Pancreas (tissue), 10 donors: ENCODE measurements around the gene RNF169. TPM values are rescaled to one million over a fixed set of nuclear protein-coding genes. Genes with fewer than 3 reads are reported as not detected.

Source experiments
- ATAC-seq, 4 donors: fragments of 200-7000 bp; cut with Tn5 transposase; one replicate each; pipeline versions ENCODE4 v1.8.0 to v1.9.1; 2020; ENCODE audit warnings: mild to moderate bottlenecking in 4 of 4, moderate library complexity in 4 of 4
- DNase-seq, 6 donors: peaks; one replicate each; pipeline ENCODE4 v3.0.0-alpha.2; 2020
- FAIRE-seq: peaks from 2 replicates; lab custom pipeline; 2012; peaks lifted over from hg19 to GRCh38; lab: Jason Lieb, UNC
- H3K27ac ChIP-seq, 4 donors: fragments of 200-600 bp; sonication (generic); 1 replicate in 3 of 4; 2 replicates in 1 of 4; pipeline versions ENCODE4 v1.5.0 to v1.8.0; 2020
- H3K27me3 ChIP-seq, 4 donors: fragments of 200-600 bp; one replicate each; pipeline ENCODE4 v1.8.0; 2021
- H3K36me3 ChIP-seq, 3 donors: fragments of 200-600 bp; sonication (generic) in 1 of 3; one replicate each; pipeline versions ENCODE4 v1.5.0 to v1.8.0; 2020 to 2021
- H3K4me1 ChIP-seq, 3 donors: fragments of 200-600 bp; one replicate each; pipeline ENCODE4 v1.8.0; 2021
- H3K4me3 ChIP-seq, 4 donors: fragments of 200-600 bp; sonication (generic) in 2 of 4; one replicate each; pipeline versions ENCODE4 v1.5.0 to v1.8.0; 2020 to 2021
- H3K9me3 ChIP-seq, 4 donors: fragments of 200-600 bp; one replicate each; pipeline ENCODE4 v1.8.0; 2021
- WGBS, 2 donors: extraction: QIAGEN DNeasy Blood & Tissue Kit; methylation state at CpG; one replicate each; pipeline ENCODE4 v1.1.7; 2013; 5-methylcytosine and 5-hydroxymethylcytosine counted together
- intact Hi-C, 3 donors: fragments of 100-400 bp; cut with DNase I; formaldehyde crosslinking; loops; one replicate each; pipeline versions ENCODE4 v1.11.1 to v1.14.2; 2022
- polyA plus RNA-seq, 2 donors: library from polyadenylated mRNA; stranded (reverse); fragments of 200-250 nt; gene quantifications; one replicate each; pipeline ENCODE4 v1.2.3, GENCODE V29; 2013
- total RNA-seq, 6 donors: library from RNA; stranded (reverse); fragmentation: NEBNext Ultra II Directional in 4 of 6; extraction: Animal tissue kit (Norgen Biotek cat#: 25700) in 4 of 6; gene quantifications; one replicate each; pipeline versions ENCODE4 v1.2.1 to v1.2.4, GENCODE V29; 2021 to 2023
- TF ChIP-seq, protein P1 (sequence below), 4 donors: fragments of 200-600 bp; sonication (generic) in 3 of 4; IDR thresholded peaks; one replicate each; pipeline versions ENCODE4 v1.5.0 to v1.8.0; 2021; ENCODE audit warnings: antibody characterized with exemption in 4 of 4
- donor health status: healthy with polysubstance abuse.
- donor health status: DM: no; HTN: no; CAD: no; lungs with moderate emphysema.
- donor health status: DM: no; HTN: no; CAD: no.
- donor health status: control.
- donor health status: control.
- donor health status: Bipolar disorder and iron deficiency.
- donor health status: DM: yes; HTN: yes; CAD: no.
- donor health status: DM: no; HTN: no; CAD: no.
- donor health status: DM: no; HTN: no; CAD: no.
- donor health status: DM: yes; HTN: yes; CAD: no.

RNF169 gene
- total and polyA plus RNA-seq, 8 donors: 2.3 to 12.0 (median 6.9) TPM

DNA sequence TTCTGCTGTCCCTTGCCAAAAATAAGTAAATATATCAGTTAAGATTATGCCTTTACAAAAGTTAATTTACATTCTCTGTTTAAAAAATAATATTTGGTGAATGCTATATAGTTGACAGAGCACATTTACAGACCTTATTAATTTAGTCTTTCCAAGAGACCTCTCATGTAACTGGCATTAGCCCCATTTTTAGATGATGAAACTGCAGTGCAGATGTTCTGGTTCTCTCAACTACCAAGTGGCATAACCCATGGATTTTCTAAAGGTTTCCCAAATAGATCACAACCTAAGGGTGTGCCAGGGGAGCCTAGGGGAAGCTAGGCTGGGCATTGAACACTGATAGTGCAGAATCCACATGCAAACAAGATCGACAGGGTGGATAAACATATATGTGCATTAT, 88.5 kb downstream of the RNF169 start:
- TF ChIP-seq, protein P1, sequence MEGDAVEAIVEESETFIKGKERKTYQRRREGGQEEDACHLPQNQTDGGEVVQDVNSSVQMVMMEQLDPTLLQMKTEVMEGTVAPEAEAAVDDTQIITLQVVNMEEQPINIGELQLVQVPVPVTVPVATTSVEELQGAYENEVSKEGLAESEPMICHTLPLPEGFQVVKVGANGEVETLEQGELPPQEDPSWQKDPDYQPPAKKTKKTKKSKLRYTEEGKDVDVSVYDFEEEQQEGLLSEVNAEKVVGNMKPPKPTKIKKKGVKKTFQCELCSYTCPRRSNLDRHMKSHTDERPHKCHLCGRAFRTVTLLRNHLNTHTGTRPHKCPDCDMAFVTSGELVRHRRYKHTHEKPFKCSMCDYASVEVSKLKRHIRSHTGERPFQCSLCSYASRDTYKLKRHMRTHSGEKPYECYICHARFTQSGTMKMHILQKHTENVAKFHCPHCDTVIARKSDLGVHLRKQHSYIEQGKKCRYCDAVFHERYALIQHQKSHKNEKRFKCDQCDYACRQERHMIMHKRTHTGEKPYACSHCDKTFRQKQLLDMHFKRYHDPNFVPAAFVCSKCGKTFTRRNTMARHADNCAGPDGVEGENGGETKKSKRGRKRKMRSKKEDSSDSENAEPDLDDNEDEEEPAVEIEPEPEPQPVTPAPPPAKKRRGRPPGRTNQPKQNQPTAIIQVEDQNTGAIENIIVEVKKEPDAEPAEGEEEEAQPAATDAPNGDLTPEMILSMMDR (IDR thresholded peaks at IDR 0.05): no peak
- WGBS, 2 donors: 95 to 100% methylated on average over 1 of the region's 1 CpG
- intact Hi-C loops: no loop called here
- no peaks in the 10 kb centered on the region for H3K9me3 ChIP-seq
- H3K27me3 ChIP-seq: no peaks in the 10 kb centered on the region
- DNase-seq: no peak
- no peak for ATAC-seq
- H3K36me3 ChIP-seq: peaks cover 0 to 36% (median 15%) of the 10 kb centered on the region in 3 donors
- no peak overlapping the region for H3K27ac ChIP-seq
- H3K4me3 ChIP-seq: no peak overlapping the region
- H3K4me1 ChIP-seq: no peaks in the 10 kb centered on the region
- FAIRE-seq: no peak

DNA sequence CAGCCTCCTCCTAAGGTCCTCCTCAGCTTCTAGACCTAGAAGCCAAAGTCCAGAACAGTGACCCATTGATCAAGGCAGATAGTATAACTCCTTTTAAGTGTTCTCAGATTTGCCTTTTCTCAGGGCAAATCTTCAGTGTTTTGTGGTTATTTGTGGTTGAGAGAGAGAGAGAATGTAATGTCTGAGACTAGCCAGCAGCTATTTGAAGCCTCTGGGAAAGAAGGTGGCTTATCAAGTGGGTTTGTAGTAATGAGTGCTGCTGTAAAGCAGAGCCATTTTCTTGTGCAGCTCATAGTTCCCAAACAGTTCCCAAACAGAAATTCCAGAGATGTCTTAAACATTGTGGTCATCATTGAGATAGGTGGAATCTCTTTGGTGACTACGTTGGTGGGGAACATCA, 89.5 kb downstream of the RNF169 start:
- FAIRE-seq: no peak
- DNase-seq: no peak
- TF ChIP-seq, protein P1 (IDR thresholded peaks at IDR 0.05): no peak
- Histone ChIP-seq H3K36me3 (peaks cover 0 to 45% (median 15%) of the 10 kb centered on the region in 3 donors), H3K4me1 (no peaks in the 10 kb centered on the region), H3K9me3 (no peaks in the 10 kb centered on the region), H3K27ac (no peak overlapping the region), H3K4me3 (no peak overlapping the region), H3K27me3 (no peaks in the 10 kb centered on the region)
- no peak for ATAC-seq
- intact Hi-C loops: no loop called here
- WGBS, 2 donors: 96 to 97% methylated on average over 1 of the region's 1 CpG

DNA sequence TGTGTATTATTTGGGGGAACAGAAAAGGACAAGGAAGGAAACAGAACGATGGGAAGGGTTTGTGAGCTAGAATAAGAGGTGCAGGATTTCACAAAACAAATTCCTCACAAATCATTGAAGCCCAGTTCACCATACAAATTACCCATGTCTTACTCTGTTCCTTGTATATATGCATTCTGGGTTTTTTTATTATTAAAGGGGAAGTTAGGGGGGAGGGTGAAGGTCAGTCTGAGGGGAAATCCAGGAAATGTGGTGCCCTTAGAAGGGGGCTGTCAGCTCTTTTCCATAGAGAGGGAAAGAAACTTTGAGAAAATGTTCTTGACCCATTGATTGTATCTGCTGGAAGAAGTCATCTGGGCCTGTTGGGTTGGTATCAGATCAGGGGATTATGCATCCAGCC, 90.8 kb downstream of the RNF169 start:
- TF ChIP-seq, protein P1 (IDR thresholded peaks at IDR 0.05): no peak
- no peaks in the 10 kb centered on the region for H3K27me3 ChIP-seq
- FAIRE-seq (no peak), DNase-seq (no peak), ATAC-seq (no peak)
- 81 to 86% methylated on average over 1 of the region's 1 CpG for WGBS, 2 donors
- H3K9me3 ChIP-seq: no peaks in the 10 kb centered on the region
- no peaks in the 10 kb centered on the region for H3K4me1 ChIP-seq
- intact Hi-C loops: no loop called here
- H3K4me3 ChIP-seq: no peak overlapping the region
- H3K27ac ChIP-seq: no peak overlapping the region
- peaks cover 0 to 50% (median 15%) of the 10 kb centered on the region in 3 donors for H3K36me3 ChIP-seq

DNA sequence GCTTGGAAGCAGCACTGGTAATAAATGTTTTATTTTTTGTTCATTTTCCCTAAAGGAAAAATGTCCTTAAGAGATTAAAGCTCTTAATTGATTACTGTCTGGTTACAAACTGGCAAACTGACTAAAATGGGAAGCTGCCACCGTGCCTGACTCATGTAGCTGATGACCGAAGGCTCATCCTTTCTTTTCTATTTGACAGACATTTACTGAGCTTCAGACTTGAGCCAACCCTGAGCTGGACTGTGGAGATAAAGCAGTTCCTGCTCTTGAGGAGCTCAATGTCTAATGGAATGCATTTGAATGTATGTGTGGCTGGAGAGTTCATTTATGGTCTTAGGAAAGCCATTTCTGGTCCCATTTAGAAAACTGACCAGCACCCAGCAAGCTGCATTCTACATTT, 91.3 kb downstream of the RNF169 start:
- FAIRE-seq (no peak), ATAC-seq (no peak), DNase-seq (no peak)
- intact Hi-C loops: no loop called here
- H3K36me3 ChIP-seq: peaks cover 0 to 52% (median 15%) of the 10 kb centered on the region in 3 donors
- 81 to 90% methylated on average over 2 of the region's 2 CpGs for WGBS, 2 donors
- H3K27ac ChIP-seq: no peak overlapping the region
- TF ChIP-seq, protein P1 (IDR thresholded peaks at IDR 0.05): no peak
- no peaks in the 10 kb centered on the region for H3K27me3 ChIP-seq
- no peaks in the 10 kb centered on the region for H3K4me1 ChIP-seq
- H3K4me3 ChIP-seq: no peak overlapping the region
- H3K9me3 ChIP-seq: no peaks in the 10 kb centered on the region

DNA sequence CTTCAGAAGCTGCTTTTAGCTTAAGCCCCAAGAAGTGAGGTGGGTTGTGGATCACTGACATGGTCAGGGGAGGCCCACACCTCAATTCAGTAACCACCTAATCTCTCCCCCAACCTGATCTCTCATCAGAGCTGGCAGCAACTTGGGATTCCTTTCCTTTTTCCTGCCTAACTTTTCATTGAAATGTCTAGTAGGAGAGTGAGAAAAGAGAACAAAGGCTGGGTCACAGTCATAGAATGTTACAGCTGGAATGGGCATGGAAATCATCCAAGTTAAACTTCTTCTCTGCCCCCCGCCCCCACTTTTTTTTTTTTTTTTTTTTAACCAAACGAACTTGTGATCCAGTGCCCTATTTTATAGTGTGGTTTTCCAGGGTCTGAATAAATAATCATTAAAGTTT, 91.8 kb downstream of the RNF169 start:
- DNase-seq (no peak), FAIRE-seq (no peak), ATAC-seq (no peak)
- H3K27ac ChIP-seq: no peak overlapping the region
- TF ChIP-seq, protein P1 (IDR thresholded peaks at IDR 0.05): no peak
- no peaks in the 10 kb centered on the region for H3K9me3 ChIP-seq
- no peaks in the 10 kb centered on the region for H3K27me3 ChIP-seq
- H3K36me3 ChIP-seq: peaks cover 0 to 52% (median 11%) of the 10 kb centered on the region in 3 donors
- WGBS, 2 donors: 64 to 72% methylated on average over 2 of the region's 2 CpGs
- no peak overlapping the region for H3K4me3 ChIP-seq
- intact Hi-C loops: no loop called here
- H3K4me1 ChIP-seq: no peaks in the 10 kb centered on the region
